ENCODE results near the gene OPA3. TPM values are rescaled to one million over a fixed set of nuclear protein-coding genes. Genes with fewer than 3 reads are reported as not detected.

Gene OPA3
- total RNA-seq, 8 experiments from 2014 or later = 3.0 to 10.2 (median 6.4) TPM

DNA sequence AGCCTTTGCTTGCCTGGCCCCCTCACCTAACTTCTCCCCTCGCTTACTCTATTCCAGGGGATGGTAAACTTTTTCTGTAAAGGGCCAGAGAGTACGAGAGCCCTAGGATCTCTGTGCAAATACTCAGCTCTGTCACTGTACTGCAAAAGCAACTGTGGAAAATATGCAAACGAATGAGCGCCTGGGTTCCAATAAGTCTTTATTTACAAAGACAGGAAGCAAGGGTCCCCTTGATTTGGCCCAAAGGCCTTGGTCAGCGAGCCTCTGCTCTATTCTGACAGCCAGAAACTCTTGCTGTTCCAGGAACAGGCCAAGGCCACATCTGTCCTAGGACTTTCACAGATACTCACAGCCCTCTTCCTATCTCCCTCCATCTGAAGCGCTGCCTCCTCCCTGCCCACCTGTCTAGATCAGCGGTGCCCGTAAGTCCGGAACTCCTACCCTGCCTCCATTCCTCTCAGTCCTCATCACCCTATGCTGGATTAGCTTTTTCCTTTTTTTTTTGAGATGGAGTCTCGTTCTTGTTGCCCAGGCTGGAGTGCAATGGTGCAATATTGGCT, 37.3 kb downstream of the OPA3 start:
- no peak for ATAC-seq (replicated peaks in 6 of 8)
- Histone ChIP-seq H3K27ac (no peak overlapping the region), H3K4me1 (replicated peaks in 1 of 2) (no peaks in the 10 kb centered on the region), H3K4me3 (no peak overlapping the region)
- WGBS, 10 experiments = 69 to 97% (median 87%) methylated on average over 2 to 10 of the region's 10 CpGs; no CpG with 5 or more reads in 3 of the 10 experiments
- in situ Hi-C loops (cut with MboI; ENCODE audit: low pct_unique_long_range_greater_than_20kb in 2 of 9, low sequenced_read_pairs in 9 of 9, unreplicated experiment in 9 of 9) = no loop called here

GRCh38 chr19:45542234-45542668, 42.4 kb downstream of the OPA3 start:
- Histone ChIP-seq H3K27ac (no peak overlapping the region), H3K4me1 (replicated peaks in 1 of 2) (no peaks in the 10 kb centered on the region), H3K4me3 (no peak overlapping the region)
- ATAC-seq (replicated peaks in 6 of 8) = no peak
- in situ Hi-C loops (cut with MboI; ENCODE audit: low pct_unique_long_range_greater_than_20kb in 2 of 9, low sequenced_read_pairs in 9 of 9, unreplicated experiment in 9 of 9) = no loop called here
- 67 to 100% (median 86%) methylated on average over 1 to 5 of the region's 7 CpGs; no CpG with 5 or more reads in 2 of the 10 experiments for WGBS, 10 experiments

DNA sequence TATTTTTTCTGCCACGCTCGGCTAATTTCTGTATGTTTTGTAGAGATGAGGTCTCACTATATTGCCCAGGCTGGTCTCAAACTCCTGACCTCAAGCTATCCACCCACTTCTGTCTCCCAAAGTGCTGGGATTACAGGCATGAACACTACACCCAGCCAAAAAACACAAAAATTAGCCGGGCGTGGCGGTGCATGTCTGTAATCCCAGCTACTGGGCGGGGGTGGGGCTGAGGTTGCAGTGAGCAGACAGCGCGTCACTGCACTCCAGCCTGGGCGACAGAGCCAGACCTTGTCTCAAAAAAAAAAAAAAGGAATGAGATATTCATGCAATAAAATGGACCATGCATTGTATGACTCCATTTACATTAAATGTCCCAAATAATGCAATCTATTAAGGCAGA, 45.1 kb downstream of the OPA3 start:
- peak in 1 of 8 experiments; percentile 68 for ATAC-seq (replicated peaks in 6 of 8)
- WGBS, 10 experiments = 50 to 100% (median 90%) methylated on average over 1 to 6 of the region's 9 CpGs; no CpG with 5 or more reads in 3 of the 10 experiments
- Histone ChIP-seq H3K27ac (no peak overlapping the region), H3K4me1 (replicated peaks in 1 of 2) (no peaks in the 10 kb centered on the region), H3K4me3 (no peak overlapping the region)
- in situ Hi-C loops (cut with MboI; ENCODE audit: low pct_unique_long_range_greater_than_20kb in 2 of 9, low sequenced_read_pairs in 9 of 9, unreplicated experiment in 9 of 9) = no loop called here

- 83 to 100% (median 95%) methylated on average over 1 of the region's 1 CpG; no CpG with 5 or more reads in 2 of the 10 experiments for WGBS, 10 experiments
- in situ Hi-C loops (cut with MboI; ENCODE audit: low pct_unique_long_range_greater_than_20kb in 2 of 9, low sequenced_read_pairs in 9 of 9, unreplicated experiment in 9 of 9) = no loop called here
- no peak for ATAC-seq (replicated peaks in 6 of 8)
- Histone ChIP-seq H3K4me3 (no peak overlapping the region), H3K27ac (no peak overlapping the region), H3K4me1 (replicated peaks in 1 of 2) (peaks cover 10 to 22% of the 10 kb centered on the region in 2 donors)
Measured at GRCh38 chr19:45531349-45531748, 53.3 kb downstream of the OPA3 start.

DNA sequence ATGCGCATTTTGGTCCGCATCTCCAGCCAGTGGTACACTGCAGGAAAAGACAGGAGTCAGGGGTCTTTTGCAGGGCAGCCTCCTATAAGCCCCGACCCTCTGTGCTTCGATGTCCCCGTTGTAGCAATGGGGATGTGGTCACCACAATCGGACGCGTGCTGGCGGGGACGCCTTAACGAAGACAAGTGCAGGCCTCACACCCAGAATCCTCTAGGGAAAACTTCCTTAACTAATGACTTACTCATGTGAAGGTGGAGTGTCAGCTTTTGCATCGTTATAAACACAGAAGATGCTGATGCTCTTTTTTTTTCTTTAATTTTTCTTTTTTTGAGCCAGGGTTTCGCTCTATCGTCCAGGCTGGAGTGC, 55.2 kb downstream of the OPA3 start:
- Histone ChIP-seq H3K4me3 (peak overlapping the region in 4 of 5 donors; percentile 9 to 27 (median 19)), H3K4me1 (replicated peaks in 1 of 2) (peaks cover 10 to 23% of the 10 kb centered on the region in 2 donors), H3K27ac (peak overlapping the region in 1 of 2 donors; percentile 64)
- WGBS, 10 experiments = 16 to 80% (median 63%) methylated on average over 1 to 10 of the region's 14 CpGs; no CpG with 5 or more reads in 2 of the 10 experiments
- in situ Hi-C loops (cut with MboI; ENCODE audit: low pct_unique_long_range_greater_than_20kb in 2 of 9, low sequenced_read_pairs in 9 of 9, unreplicated experiment in 9 of 9) = no loop called here
- no peak for ATAC-seq (replicated peaks in 6 of 8)

DNA sequence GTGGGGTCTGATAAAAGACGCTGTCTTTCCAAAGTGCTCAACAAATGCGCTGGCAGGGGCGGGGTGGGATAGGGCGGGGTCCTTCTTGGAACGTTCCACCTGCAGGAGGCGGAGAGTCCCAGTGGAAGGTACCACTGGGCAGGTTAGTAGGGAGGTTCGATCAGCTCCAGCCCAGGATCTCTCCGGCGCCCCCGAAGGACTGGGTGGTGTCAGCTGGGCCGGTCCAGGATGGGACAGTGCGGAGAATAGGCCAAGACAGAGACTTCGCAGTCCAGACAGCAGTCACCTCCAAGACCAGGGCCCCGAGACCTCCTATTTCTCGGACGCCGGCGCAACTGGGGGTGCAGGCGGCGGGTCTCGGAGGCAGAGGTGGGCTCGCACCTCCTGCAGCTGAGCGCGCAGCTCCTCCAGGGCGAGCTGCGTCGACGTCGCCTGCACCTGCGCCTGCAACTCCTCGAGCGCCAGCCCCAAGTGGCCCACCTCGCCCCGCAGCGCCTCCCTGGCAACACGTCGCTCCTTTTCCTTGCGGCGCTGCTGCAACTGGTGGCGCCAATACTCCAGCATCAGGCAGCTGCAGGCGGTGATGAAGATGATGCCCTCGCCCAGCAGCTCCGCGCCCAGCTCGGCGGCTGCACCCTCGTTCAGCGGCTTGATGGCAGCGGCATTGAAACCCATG, 55.7 kb downstream of the OPA3 start:
- in situ Hi-C loops (cut with MboI; ENCODE audit: low pct_unique_long_range_greater_than_20kb in 2 of 9, low sequenced_read_pairs in 9 of 9, unreplicated experiment in 9 of 9) = no loop called here

GRCh38 chr19:45528149-45528743, 56.4 kb downstream of the OPA3 start:
- H3K27ac ChIP-seq = peak overlapping the region in 1 of 2 donors; percentile 78
- in situ Hi-C loops (cut with MboI; ENCODE audit: low pct_unique_long_range_greater_than_20kb in 2 of 9, low sequenced_read_pairs in 9 of 9, unreplicated experiment in 9 of 9) = no loop called here
- 6 to 31% (median 20%) methylated on average over 3 to 7 of the region's 17 CpGs; no CpG with 5 or more reads in 5 of the 10 experiments for WGBS, 10 experiments
- peaks cover 10 to 23% of the 10 kb centered on the region in 2 donors for H3K4me1 ChIP-seq (replicated peaks in 1 of 2)
- peak in 7 of 8 experiments; percentile 3 to 82 (median 79) for ATAC-seq (replicated peaks in 6 of 8)
- peak overlapping the region in 3 of 5 donors; percentile 21 to 27 (median 22) for H3K4me3 ChIP-seq

More for the DNA sequence above, 55.7 kb downstream of the OPA3 start:
- ATAC-seq (replicated peaks in 6 of 8) = peak; percentile 13 to 69 (median 60)
- WGBS, 10 experiments = 0 to 40% (median 13%) methylated on average over 1 to 9 of the region's 49 CpGs; no CpG with 5 or more reads in 4 of the 10 experiments
- peak overlapping the region; percentile 9 to 27 (median 21) for H3K4me3 ChIP-seq
- peak overlapping the region in 1 of 2 donors; percentile 64 for H3K27ac ChIP-seq
- H3K4me1 ChIP-seq (replicated peaks in 1 of 2) = peaks cover 10 to 23% of the 10 kb centered on the region in 2 donors

GRCh38 chr19:45527731-45528130, 56.9 kb downstream of the OPA3 start:
- peak overlapping the region in 1 of 2 donors; percentile 78 for H3K27ac ChIP-seq
- ATAC-seq (replicated peaks in 6 of 8) = peak in 4 of 8 experiments; percentile 17 to 31 (median 22)
- WGBS, 10 experiments = 50 to 100% (median 65%) methylated on average over 1 to 10 of the region's 15 CpGs
- peak overlapping the region in 2 of 5 donors; percentile 21 to 27 for H3K4me3 ChIP-seq
- H3K4me1 ChIP-seq (replicated peaks in 1 of 2) = peaks cover 10 to 23% of the 10 kb centered on the region in 2 donors
- in situ Hi-C loops (cut with MboI; ENCODE audit: low pct_unique_long_range_greater_than_20kb in 2 of 9, low sequenced_read_pairs in 9 of 9, unreplicated experiment in 9 of 9) = no loop called here

DNA sequence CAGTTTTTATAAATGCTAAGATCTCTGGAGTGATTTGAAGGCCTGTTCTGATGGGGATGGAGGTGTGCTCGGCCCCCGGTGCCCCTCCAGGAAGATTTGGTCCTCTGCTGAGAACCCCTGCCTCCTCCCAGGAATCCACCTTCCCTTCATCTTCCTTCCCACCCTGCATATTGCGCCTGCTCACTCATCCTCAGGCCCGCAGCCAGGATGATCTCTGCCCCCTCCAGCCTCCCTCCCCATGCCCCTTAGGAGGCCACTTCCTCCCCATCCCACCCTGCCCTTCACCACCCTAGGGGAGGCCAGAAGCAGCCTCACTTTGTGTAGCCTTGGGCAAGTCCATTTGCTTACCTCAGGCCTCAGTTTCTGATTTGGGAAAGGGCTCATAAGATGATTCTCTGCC, 57.6 kb downstream of the OPA3 start:
- Histone ChIP-seq H3K4me1 (replicated peaks in 1 of 2) (peaks cover 10 to 23% of the 10 kb centered on the region in 2 donors), H3K27ac (no peak overlapping the region), H3K4me3 (no peak overlapping the region)
- WGBS, 10 experiments = 92 to 93% methylated on average over 2 of the region's 4 CpGs; no CpG with 5 or more reads in 8 of the 10 experiments
- no peak for ATAC-seq (replicated peaks in 6 of 8)
- in situ Hi-C loops (cut with MboI; ENCODE audit: low pct_unique_long_range_greater_than_20kb in 2 of 9, low sequenced_read_pairs in 9 of 9, unreplicated experiment in 9 of 9) = no loop called here

DNA sequence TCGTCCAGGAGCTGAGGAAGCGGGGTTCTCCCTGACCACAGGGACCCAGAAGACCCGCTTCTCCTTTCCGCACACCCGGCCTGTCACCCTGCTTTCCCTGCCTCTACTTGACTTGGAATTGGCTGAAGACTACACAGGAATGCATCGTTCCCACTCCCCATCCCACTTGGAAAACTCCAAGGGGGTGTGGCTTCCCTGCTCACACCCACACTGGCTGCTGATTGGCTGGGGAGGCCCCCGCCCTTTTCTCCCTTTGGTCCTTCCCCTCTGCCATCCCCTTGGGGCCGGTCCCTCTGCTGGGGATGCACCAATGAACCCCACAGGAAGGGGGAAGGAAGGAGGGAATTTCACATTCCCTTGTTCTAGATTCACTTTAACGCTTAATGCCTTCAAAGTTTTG, 58.5 kb downstream of the OPA3 start:
- Histone ChIP-seq H3K27ac (no peak overlapping the region), H3K4me1 (replicated peaks in 1 of 2) (peaks cover 10 to 23% of the 10 kb centered on the region in 2 donors), H3K4me3 (no peak overlapping the region)
- in situ Hi-C loops (cut with MboI; ENCODE audit: low pct_unique_long_range_greater_than_20kb in 2 of 9, low sequenced_read_pairs in 9 of 9, unreplicated experiment in 9 of 9) = no loop called here
- 55 to 100% (median 95%) methylated on average over 1 to 6 of the region's 9 CpGs; no CpG with 5 or more reads in 4 of the 10 experiments for WGBS, 10 experiments
- peak; percentile 9 to 46 (median 16) for ATAC-seq (replicated peaks in 6 of 8)

GRCh38 chr19:45524575-45525129, 60.0 kb downstream of the OPA3 start:
- H3K27ac ChIP-seq = no peak overlapping the region
- peaks cover 10 to 23% of the 10 kb centered on the region in 2 donors for H3K4me1 ChIP-seq (replicated peaks in 1 of 2)
- in situ Hi-C loops (cut with MboI; ENCODE audit: low pct_unique_long_range_greater_than_20kb in 2 of 9, low sequenced_read_pairs in 9 of 9, unreplicated experiment in 9 of 9) = loop anchor here in 1 of 9 experiments (25.0 kb wide), 1 partner anchor 163 kb away; the partner anchor contains the start of genes QPCTL and SNRPD2
- H3K4me3 ChIP-seq = no peak overlapping the region
- 92 to 100% (median 95%) methylated on average over 2 to 13 of the region's 15 CpGs; no CpG with 5 or more reads in 3 of the 10 experiments for WGBS, 10 experiments
- ATAC-seq (replicated peaks in 6 of 8) = no peak

- 20 to 100% (median 33%) methylated on average over 1 to 4 of the region's 9 CpGs; no CpG with 5 or more reads in 4 of the 10 experiments for WGBS, 10 experiments
- H3K4me1 ChIP-seq (replicated peaks in 1 of 2) = peaks cover 7 to 16% of the 10 kb centered on the region in 2 donors
- no peak overlapping the region for H3K4me3 ChIP-seq
- in situ Hi-C loops (cut with MboI; ENCODE audit: low pct_unique_long_range_greater_than_20kb in 2 of 9, low sequenced_read_pairs in 9 of 9, unreplicated experiment in 9 of 9) = loop anchor here in 1 of 9 experiments (25.0 kb wide), 1 partner anchor 164 kb away; the partner anchor contains the start of genes QPCTL and SNRPD2
- peak; percentile 58 to 96 (median 79) for ATAC-seq (replicated peaks in 6 of 8)
- no peak overlapping the region for H3K27ac ChIP-seq
Measured at GRCh38 chr19:45523642-45524256, 60.9 kb downstream of the OPA3 start.

Data from motor neuron (in vitro differentiated cells).